HCT116 (cell line): ENCODE measurements around the gene THADA. TPM values are rescaled to one million over a fixed set of nuclear protein-coding genes. Genes with fewer than 3 reads are reported as not detected.
A peak's percentile ranks its signal among the peaks of the same experiment; 100 is the strongest.

Experiments used
- ATAC-seq: fragments of 200-7000 bp; cut with Tn5 transposase; 2 replicates; pipeline ENCODE4 v1.9.1; 2020; ENCODE audit warnings: mild to moderate bottlenecking, moderate library complexity
- BruUV-seq: library from RNA; stranded (reverse); fragments of 400-500 nt; replicated peaks from 2 replicates; lab custom pipeline; 2021; lab: Mats Ljungman, UMichigan
- CTCF ChIA-PET: fragments of 300-600 bp; sonication (Branson Sonifier 250); formaldehyde crosslinking; loops from one replicate; lab custom pipeline; 2021; ENCODE audit warnings: antibody characterized with exemption; lab: Charles Lee
- POLR2A ChIA-PET: fragments of 300-600, 350-600 bp; sonication (Branson Sonifier 250); formaldehyde crosslinking; loops from one replicate; lab custom pipeline; 2021; ENCODE audit warnings: antibody characterized with exemption; lab: Charles Lee
- RAD21 ChIA-PET, 2 experiments: fragments of 300-600 bp; sonication (Branson Sonifier 250); formaldehyde crosslinking; loops; one replicate each; lab custom pipeline; 2023; ENCODE audit warnings: low total read pairs in 2 of 2; ENCODE audit not compliant: uncharacterized antibody in 2 of 2, unreplicated experiment in 2 of 2, low non-redundant PET in 1 of 2; lab: Charles Lee
- DNase-seq: peaks from one replicate; pipeline ENCODE4 v3.0.0-alpha.2; 2010; ENCODE audit warnings: low read depth, low spot score
- H2AFZ ChIP-seq: fragments of 200-600 bp; shearing (Covaris generic), sonication (generic); 2 replicates; pipeline ENCODE4 v1.6.1; 2017; ENCODE audit warnings: low read depth, mixed run types, mixed read lengths, antibody characterized with exemption, low read length; ENCODE audit not compliant: poor library complexity, severe bottlenecking
- H3K27ac ChIP-seq: 2 replicates; pipeline ENCODE4 v1.5.1; 2012; ENCODE audit warnings: low read depth, low read length
- H3K27me3 ChIP-seq: fragments of 200-600 bp; sonication (generic); 2 replicates; pipeline ENCODE4 v1.6.1; 2016; ENCODE audit warnings: mixed run types, low read length, mixed read lengths; ENCODE audit not compliant: insufficient read depth
- H3K36me3 ChIP-seq, 2 experiments: fragments of 200-500 bp in 1 of 2; fragments of 200-600 bp in 1 of 2; sonication (Bioruptor generic) in 1 of 2; sonication (generic) in 1 of 2; 2 replicates each; pipeline versions ENCODE4 v1.5.1 to v1.6.1; 2014 to 2016; ENCODE audit warnings: low read length in 2 of 2, inconsistent platforms in 1 of 2, mixed read lengths in 1 of 2, mixed run types in 1 of 2; ENCODE audit not compliant: insufficient read depth in 2 of 2, control insufficient read depth in 1 of 2
- H3K4me1 ChIP-seq, 2 experiments: fragments of 200-600 bp in 1 of 2; sonication (generic) in 1 of 2; 2 replicates each; pipeline versions ENCODE4 v1.5.1 to v1.6.1; 2012 to 2017; ENCODE audit warnings: low read length in 2 of 2, inconsistent platforms in 1 of 2, mild to moderate bottlenecking in 1 of 2, mixed read lengths in 1 of 2, mixed run types in 1 of 2, moderate library complexity in 1 of 2; ENCODE audit not compliant: insufficient read depth in 2 of 2, control insufficient read depth in 1 of 2
- H3K4me2 ChIP-seq: fragments of 200-600 bp; sonication (generic); 2 replicates; pipeline ENCODE4 v1.6.1; 2017; ENCODE audit warnings: mixed run types, low read length, mixed read lengths
- H3K4me3 ChIP-seq, 2 experiments: fragments of 200-600 bp in 1 of 2; sonication (generic) in 1 of 2; replicated peaks in 1 of 2; 2 replicates each; pipeline ENCODE4 v1.5.1; 2011 to 2016; ENCODE audit warnings: low read length in 2 of 2, control low read depth in 1 of 2, low read depth in 1 of 2, mild to moderate bottlenecking in 1 of 2, mixed read lengths in 1 of 2, mixed run types in 1 of 2
- H3K79me2 ChIP-seq: fragments of 200-600 bp; sonication (generic); 2 replicates; pipeline ENCODE4 v1.6.1; 2017; ENCODE audit warnings: mild to moderate bottlenecking, mixed run types, low read length, moderate library complexity, mixed read lengths; ENCODE audit not compliant: insufficient read depth
- H3K9ac ChIP-seq: fragments of 200-600 bp; sonication (generic); 2 replicates; pipeline ENCODE4 v1.6.1; 2016; ENCODE audit warnings: low read length, mixed read lengths
- H3K9me2 ChIP-seq: fragments of 200-600 bp; sonication (generic), shearing (Covaris generic); 2 replicates; pipeline ENCODE4 v1.6.1; 2017; ENCODE audit warnings: mixed run types, mild to moderate bottlenecking, moderate library complexity; ENCODE audit not compliant: insufficient read depth
- H3K9me3 ChIP-seq, 2 experiments: fragments of 200-500 bp in 1 of 2; fragments of 200-600 bp in 1 of 2; sonication (Bioruptor generic) in 1 of 2; sonication (generic) in 1 of 2; 2 replicates each; pipeline ENCODE4 v1.6.1; 2014 to 2017; ENCODE audit warnings: low read length in 2 of 2, mixed read lengths in 2 of 2, inconsistent platforms in 1 of 2, low read depth in 1 of 2, mild to moderate bottlenecking in 1 of 2, mixed run types in 1 of 2, moderate library complexity in 1 of 2; ENCODE audit not compliant: control insufficient read depth in 1 of 2, insufficient read depth in 1 of 2
- H4K20me1 ChIP-seq: fragments of 200-600 bp; sonication (generic), shearing (Covaris generic); 2 replicates; pipeline ENCODE4 v1.6.1; 2017; ENCODE audit warnings: mixed run types, mild to moderate bottlenecking, moderate library complexity; ENCODE audit not compliant: insufficient read depth
- FOSL1 ChIP-seq: IDR thresholded peaks from 2 replicates; pipeline ENCODE4 v1.6.1; 2012; ENCODE audit warnings: low read depth
- POLR2A ChIP-seq: IDR thresholded peaks from 2 replicates; pipeline ENCODE4 v1.7.0; 2011; ENCODE audit warnings: borderline replicate concordance; ENCODE audit not compliant: insufficient read depth, insufficient read length; ENCODE audit errors: extremely low read depth
- SIN3A ChIP-seq: IDR thresholded peaks from 2 replicates; pipeline ENCODE4 v1.6.1; 2012; ENCODE audit warnings: low read depth
- ZNF274 ChIP-seq: fragments of 200-500 bp; sonication (Bioruptor generic); IDR thresholded peaks from 2 replicates; pipeline ENCODE4 v1.6.1; 2014; ENCODE audit warnings: mild to moderate bottlenecking, low read depth, low read length, inconsistent platforms
- intact Hi-C: fragments of 100-400 bp; cut with micrococcal nuclease; formaldehyde crosslinking; loops from 2 replicates; pipeline ENCODE4 v1.10.0; 2022
- total RNA-seq: library from RNA; stranded (reverse); gene quantifications from one replicate; pipeline ENCODE4 v1.2.1, GENCODE V29; 2021; ENCODE audit not compliant: unreplicated experiment

The THADA gene
- total RNA-seq, 1 experiment from 2014 or later: 30.7 TPM

GRCh38 chr2:43207553-43208300, 388.1 kb downstream of the THADA start:
- H4K20me1 ChIP-seq: no peaks in the 10 kb centered on the region
- ChIA-PET RAD21 (no interaction called here), CTCF (no interaction called here), POLR2A (no interaction called here)
- peak overlapping the region; percentile 20 for H3K4me2 ChIP-seq
- H3K79me2 ChIP-seq: no peaks in the 10 kb centered on the region
- no peak overlapping the region for H3K4me3 ChIP-seq
- no peak for TF ChIP-seq ZNF274
- TF ChIP-seq SIN3A: no peak
- no peak for TF ChIP-seq FOSL1
- TF ChIP-seq POLR2A: no peak
- no peaks in the 10 kb centered on the region for H3K36me3 ChIP-seq
- H3K27ac ChIP-seq: no peak overlapping the region
- H3K9me3 ChIP-seq: no peaks in the 10 kb centered on the region
- DNase-seq: no peak
- peak; percentile 72 for ATAC-seq
- intact Hi-C loops: no loop called here
- H3K9me2 ChIP-seq: no peaks in the 10 kb centered on the region
- H3K9ac ChIP-seq: no peak overlapping the region
- BruUV-seq: no TSS peak
- no peaks in the 10 kb centered on the region for H3K27me3 ChIP-seq
- H3K4me1 ChIP-seq: peaks cover 4 to 24% of the 10 kb centered on the region in 2 experiments; a peak in 3 of 4 replicates
- no peak overlapping the region for H2AFZ ChIP-seq

DNA sequence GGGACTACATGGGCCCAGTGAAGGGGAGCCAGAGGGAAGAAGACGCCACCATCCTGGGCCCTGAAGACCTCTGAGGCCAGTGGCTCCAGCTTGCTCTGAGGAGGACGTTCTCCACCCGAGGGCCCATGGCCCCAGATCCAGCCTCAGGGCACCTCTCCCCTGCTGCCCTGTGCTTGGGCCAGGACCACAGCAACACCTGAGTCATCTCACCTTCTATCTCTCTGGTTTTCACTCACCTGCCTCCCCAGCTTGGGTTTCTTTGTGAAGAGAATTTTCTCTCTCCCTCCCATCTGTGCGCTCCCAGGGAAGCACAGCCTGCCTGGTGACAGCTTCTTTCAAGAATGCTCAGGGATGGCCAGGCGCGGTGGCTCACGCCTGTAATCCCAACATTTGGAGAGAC, 389.2 kb downstream of the THADA start:
- no TSS peak for BruUV-seq
- DNase-seq (no peak), ATAC-seq (no peak)
- Histone ChIP-seq H3K79me2 (no peaks in the 10 kb centered on the region), H4K20me1 (no peaks in the 10 kb centered on the region), H2AFZ (no peak overlapping the region), H3K9ac (no peak overlapping the region), H3K9me2 (no peaks in the 10 kb centered on the region), H3K4me3 (no peak overlapping the region), H3K27ac (no peak overlapping the region), H3K27me3 (no peaks in the 10 kb centered on the region), H3K9me3 (no peaks in the 10 kb centered on the region), H3K4me2 (no peak overlapping the region), H3K36me3 (no peaks in the 10 kb centered on the region), H3K4me1 (peaks cover 4 to 24% of the 10 kb centered on the region in 2 experiments; a peak in 3 of 4 replicates)
- TF ChIP-seq SIN3A: no peak
- intact Hi-C loops: no loop called here
- ChIA-PET POLR2A (no interaction called here), CTCF (no interaction called here), RAD21 (no interaction called here)
